GM13977 (cell line): Measurements from ENCODE around the gene SLC17A9.
"Not testable (repeated sequence)": the region's sequence is repeated elsewhere in the genome, so short reads cannot be mapped to it uniquely, and the experiment has no call there.

Source experiments
- DNase-seq: peaks from one replicate; pipeline ENCODE4 v3.0.0; 2012; ENCODE audit warnings: low spot score
- CTCF ChIP-seq: IDR thresholded peaks from 2 replicates; pipeline ENCODE4 v1.5.1; 2012; ENCODE audit warnings: mild to moderate bottlenecking, control low read depth; ENCODE audit not compliant: insufficient read depth; ENCODE audit errors: extremely low read depth, missing control alignments
- in situ Hi-C: fragments of 300-500 bp; cut with MboI; formaldehyde crosslinking; loops from one replicate; pipeline ENCODE4 v1.12.0; 2022; ENCODE audit warnings: low sequenced_read_pairs, low pct_unique_long_range_greater_than_20kb, mixed read lengths, inconsistent platforms; ENCODE audit not compliant: unreplicated experiment

Gene SLC17A9

GRCh38 chr20:62921119-62921687 lies 31.3 kb upstream of the SLC17A9 start:
- no peak for DNase-seq
- in situ Hi-C loops, result no loop called here
- peak; percentile 51 for TF ChIP-seq CTCF

- DNase-seq, result no peak
- no peak for TF ChIP-seq CTCF
- in situ Hi-C loops, result no loop called here
Measured at GRCh38 chr20:62922451-62922921, 30.0 kb upstream of the SLC17A9 start.

GRCh38 chr20:62923059-62923668 lies 29.3 kb upstream of the SLC17A9 start:
- in situ Hi-C loops, DNase-seq: not testable (repeated sequence)

- DNase-seq, result no peak
- no peak for TF ChIP-seq CTCF
- in situ Hi-C loops, result no loop called here
Measured at GRCh38 chr20:62923669-62924441, 28.7 kb upstream of the SLC17A9 start.

GRCh38 chr20:62924442-62925075 lies 27.9 kb upstream of the SLC17A9 start:
- in situ Hi-C loops, result no loop called here

GRCh38 chr20:62925076-62925419 lies 27.5 kb upstream of the SLC17A9 start:
- in situ Hi-C loops, result no loop called here
- no peak for TF ChIP-seq CTCF
- no peak for DNase-seq

More at GRCh38 chr20:62924442-62925075, 27.9 kb upstream of the SLC17A9 start:
- no peak for TF ChIP-seq CTCF
- no peak for DNase-seq
